Activated gamma-delta T cell treated with Interleukin-2 at 50 U/mL for 16 hours (primary cell): ENCODE measurements around the gene SYT5.
"Not testable (repeated sequence)": the region's sequence is repeated elsewhere in the genome, so short reads cannot be mapped to it uniquely, and the experiment has no call there.

ENCODE experiments used
- DNase-seq: peaks from one replicate; pipeline ENCODE4 v3.0.0-alpha.2; 2020

SYT5 gene

DNA sequence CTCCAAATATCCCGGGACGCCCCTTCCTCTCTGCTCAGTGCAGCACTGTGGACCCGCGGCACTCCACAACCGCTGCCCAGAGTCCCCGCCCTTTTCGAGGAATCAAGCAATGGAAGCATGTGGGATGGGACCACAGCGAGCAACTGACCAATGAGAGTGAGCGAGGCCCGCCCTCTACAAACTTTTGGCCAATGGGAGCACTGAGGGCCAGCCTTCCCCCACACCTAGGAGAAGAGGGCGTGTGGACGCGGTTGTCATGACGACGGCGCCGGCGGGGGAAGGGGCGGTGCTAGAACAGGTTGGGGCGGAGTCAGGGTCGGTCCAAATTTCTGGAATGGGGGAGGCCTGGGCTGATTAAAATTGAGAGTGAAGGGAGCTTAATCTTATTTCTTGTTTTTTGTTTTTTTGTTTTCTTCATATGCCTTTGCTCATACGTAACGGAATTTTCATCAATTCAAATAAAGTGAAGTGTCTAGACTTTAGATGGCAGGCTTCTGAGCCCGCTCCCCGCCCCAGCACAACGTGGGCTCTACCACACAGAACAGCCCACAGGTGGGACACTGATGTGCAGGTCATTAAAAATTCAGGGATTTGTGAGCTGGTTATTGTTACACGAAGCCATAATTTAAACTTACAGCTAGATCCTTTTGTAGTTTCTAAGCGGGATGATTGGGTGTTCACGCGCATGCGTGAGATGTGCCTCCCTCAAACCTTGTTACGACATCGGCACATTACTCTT is 13.4 kb downstream of the SYT5 start, which contains the start of gene DNAAF3:
TSS of gene DNAAF3 (minus strand) at position 84 of the 739 bp plus-strand sequence. CDS start 200 bp downstream, outside the sequence.
- peak; percentile 33 for DNase-seq

GRCh38 chr19:55165952-55166529 is 14.0 kb downstream of the SYT5 start:
- DNase-seq, result peak; percentile 32

GRCh38 chr19:55161571-55162322 is 18.3 kb downstream of the SYT5 start:
- no peak for DNase-seq

DNA sequence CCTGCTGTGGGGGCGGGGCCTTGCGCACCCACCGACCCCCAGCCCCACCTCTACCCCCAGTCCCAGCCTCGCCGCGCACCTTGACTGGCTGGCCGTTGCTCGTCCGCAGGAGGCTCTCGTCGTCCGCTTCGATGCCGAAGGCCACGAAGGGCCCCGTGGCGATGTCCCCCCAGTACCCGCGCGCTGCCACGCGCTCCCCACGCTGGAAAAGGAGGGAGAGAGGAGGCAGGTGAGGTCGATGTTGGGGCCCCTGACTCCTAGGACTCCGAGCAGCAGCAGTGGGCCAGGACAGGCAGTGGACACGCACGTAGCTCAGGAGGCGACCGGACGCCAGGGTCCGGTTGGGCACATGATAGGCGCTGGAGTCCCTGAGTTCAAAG is 19.1 kb downstream of the SYT5 start:
- DNase-seq, result no peak

- DNase-seq, result peak; percentile 81
These were observed 19.7 kb downstream of the SYT5 start for GRCh38 chr19:55160128-55160985.

DNA sequence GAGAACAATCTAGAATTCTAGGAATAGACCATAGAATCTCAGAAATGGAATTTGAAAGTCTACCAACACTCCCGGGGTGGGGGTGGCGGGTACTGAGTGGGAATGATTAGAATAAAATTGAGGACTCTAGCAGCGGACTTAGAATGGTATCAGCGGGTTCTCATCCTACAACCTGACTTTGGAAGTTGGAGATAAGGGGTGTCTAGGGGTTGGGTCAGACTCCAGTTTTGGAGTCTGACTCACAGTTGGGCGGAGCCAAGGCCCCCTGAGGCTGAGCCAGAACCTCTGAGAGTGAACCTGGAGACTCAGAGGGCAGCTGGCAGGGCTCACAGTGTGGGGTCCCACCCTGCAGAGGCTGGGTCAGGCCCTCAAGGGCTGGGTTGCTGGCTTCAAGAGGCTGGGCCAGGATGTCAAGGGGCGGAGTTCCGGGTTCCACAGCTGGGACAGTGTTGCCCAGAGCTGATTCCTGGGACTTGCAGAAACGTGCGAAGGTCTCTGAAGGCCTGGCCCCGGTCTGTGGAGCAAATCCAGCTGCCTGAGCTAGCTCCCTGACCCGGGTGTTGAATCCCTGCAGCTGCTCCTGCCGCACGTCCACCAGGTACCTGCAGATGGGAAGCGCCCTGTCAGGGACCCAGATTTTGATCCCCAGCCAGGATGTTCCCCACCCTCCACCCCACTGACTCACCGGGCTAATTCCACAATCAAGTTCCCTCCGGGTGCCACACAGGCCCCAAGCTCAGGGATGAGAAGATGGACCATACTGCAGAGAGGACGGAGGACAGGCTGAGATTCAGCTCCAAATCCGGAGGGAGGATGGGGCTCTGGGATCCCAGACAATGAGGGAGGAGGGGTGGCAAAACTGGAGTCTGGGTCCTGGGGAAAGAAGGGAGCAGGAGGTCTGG is 21.0 kb downstream of the SYT5 start:
- DNase-seq, result no peak

DNA sequence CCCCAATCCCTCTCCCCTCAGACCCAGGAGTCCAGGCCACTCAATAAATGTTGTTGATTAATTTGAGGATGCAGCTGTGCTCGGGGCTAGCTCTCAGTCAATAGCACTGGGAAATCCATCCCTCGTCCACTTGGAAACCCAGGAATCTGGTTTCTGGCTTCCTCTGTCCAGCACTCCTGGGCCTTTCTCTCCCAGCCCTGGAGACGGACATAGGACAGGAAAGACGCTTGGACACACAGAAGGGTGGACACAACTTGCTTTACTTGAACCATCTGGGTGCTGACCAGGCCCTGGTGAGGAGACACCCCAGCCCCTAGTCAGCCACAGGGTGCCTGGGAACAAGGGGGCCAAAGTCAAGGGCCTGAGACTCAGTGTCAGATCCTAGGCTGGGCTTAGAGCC is 21.7 kb downstream of the SYT5 start:
- DNase-seq, result no peak

DNA sequence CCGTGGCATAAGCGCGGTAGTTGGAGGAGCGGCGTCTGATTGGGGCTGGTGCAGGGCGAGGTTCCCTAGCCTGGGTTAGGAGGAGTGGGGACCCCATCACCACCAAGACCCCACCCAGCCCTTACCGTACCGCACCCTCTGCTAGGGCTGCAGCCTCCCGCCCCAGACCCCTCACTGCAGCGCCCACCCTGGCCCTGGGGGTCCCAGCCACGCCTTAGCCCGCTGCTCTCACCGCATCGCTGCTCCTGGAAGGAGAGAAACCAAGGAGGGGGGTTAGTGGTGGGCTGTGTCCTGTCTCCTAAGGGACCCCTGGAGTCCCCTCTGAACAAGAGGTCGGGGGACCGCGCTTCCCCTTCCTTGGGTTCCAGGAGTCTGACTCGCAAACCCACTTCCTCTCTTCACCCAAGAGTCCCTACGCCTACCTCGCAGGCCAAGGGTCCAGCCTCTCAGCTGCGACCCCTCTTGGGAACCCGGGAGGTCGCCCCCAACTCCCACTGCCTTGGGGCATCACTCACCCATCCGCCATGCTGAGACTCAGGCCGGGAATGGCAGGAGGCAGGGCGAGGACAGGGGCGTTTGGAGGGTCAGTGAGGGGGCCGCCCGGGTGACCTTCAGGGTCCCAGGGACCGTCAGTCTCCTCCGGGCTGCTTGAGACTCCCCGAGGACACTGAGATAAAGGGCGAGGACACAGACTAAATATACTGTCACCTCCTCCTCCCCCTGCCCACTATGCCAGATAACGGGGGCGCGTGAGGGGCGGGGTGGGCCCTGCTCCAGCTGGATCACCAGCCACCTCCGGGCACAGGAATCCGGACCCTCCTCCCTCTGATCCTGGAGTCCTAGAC is 22.8 kb downstream of the SYT5 start, which contains the start of gene TNNI3:
TSS of gene TNNI3 (minus strand) at position 669 of the 845 bp plus-strand sequence. CDS start at position 526, 143 bp downstream.
- DNase-seq, result no peak

DNA sequence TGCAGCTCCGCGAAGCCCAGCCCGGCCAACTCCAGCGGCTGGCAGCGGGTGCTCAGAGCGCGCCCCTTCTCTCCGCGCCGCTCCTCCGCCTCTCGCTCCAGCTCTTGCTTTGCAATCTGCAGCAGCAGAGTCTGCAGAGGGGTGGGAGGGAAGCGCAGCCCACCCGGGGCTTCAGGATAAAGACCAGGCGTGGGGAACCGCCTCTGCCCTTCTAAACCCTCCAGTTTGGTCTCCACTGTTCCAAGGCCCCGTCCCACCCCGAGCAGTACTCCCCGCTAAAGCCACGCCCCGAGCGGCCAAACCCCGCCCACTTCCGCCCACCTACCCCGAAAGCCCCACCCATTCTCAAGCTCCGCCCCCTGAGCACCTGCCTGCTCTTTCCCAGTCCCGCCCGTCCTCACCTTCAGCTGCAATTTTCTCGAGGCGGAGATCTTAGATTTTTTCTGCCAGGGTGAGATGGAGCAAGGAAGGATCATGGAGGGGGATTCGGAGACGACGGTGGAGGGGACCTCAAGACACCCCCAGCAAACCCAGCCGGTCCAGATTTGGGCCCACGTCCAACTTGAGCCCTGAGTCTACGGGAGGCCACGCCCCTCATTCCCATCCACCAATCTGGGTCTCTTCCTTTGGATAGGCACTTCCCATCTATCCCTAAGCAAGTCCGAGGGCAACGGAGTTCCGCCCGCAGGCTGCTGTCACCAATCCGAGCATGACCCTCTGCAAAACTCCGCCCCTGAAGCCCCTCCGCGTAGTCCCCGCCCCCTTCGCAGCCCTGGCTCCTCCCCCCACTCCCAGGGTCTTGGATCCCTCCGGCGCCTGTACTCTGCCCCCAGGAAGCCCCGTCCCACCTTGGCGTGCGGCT is 23.7 kb downstream of the SYT5 start:
- peak; percentile 40 for DNase-seq

- not testable (repeated sequence) for DNase-seq
These were observed 24.3 kb downstream of the SYT5 start for GRCh38 chr19:55155784-55156183.

GRCh38 chr19:55153652-55154264 is 26.3 kb downstream of the SYT5 start:
- no peak for DNase-seq

- no peak for DNase-seq
These were observed 28.1 kb downstream of the SYT5 start for GRCh38 chr19:55152017-55152416.

DNA sequence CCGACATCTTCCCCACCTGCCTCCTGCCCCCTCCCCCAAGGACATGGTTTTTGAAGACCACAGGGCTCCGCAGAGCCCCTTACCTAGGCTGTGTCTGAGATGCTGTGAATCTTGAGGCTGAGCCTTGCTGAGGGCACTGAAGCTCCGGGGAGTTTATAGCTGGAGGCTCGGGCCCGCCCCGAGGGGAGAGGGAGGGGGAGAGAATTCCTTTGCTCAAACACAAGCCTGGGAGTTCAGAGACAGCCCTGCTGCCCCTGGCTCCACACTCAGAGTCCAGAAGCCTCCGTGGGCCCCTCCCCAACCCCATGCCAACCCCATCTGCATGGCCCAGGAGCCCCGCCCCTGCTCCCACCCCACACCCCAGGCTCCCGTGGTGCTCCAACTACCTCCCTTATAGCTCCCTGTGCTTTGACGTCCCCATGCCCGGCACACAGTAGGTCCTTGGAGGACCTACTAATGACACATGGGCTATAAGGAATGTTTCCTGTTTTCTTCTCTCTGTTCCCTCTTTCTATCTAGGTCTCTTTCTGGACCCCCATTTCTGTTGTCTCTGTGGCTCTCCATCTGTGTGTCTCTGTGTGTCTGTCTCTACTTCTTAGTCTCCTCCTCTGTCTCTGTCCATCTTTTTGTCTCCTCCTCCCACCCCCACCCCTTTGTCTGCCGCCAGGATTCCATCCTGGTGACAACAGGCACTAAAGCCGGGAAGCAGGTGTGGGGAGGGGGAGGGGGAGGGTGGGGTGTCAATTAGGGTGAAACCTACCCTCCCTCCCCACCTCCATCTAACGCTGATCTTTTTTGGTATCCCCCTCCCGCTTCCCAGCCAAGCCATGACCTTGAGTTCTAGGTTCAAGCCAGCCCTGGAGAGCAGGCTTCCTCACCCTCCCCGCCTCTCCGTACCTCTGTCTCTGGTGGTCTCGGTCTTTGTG is 30.7 kb downstream of the SYT5 start, which contains the start of gene TNNT1:
TSS of gene TNNT1 (minus strand) at position 129 of the 926 bp plus-strand sequence. CDS start 2,049 bp downstream, outside the sequence.
- no peak for DNase-seq

GRCh38 chr19:55147545-55148251 is 32.4 kb downstream of the SYT5 start:
- no peak for DNase-seq

DNA sequence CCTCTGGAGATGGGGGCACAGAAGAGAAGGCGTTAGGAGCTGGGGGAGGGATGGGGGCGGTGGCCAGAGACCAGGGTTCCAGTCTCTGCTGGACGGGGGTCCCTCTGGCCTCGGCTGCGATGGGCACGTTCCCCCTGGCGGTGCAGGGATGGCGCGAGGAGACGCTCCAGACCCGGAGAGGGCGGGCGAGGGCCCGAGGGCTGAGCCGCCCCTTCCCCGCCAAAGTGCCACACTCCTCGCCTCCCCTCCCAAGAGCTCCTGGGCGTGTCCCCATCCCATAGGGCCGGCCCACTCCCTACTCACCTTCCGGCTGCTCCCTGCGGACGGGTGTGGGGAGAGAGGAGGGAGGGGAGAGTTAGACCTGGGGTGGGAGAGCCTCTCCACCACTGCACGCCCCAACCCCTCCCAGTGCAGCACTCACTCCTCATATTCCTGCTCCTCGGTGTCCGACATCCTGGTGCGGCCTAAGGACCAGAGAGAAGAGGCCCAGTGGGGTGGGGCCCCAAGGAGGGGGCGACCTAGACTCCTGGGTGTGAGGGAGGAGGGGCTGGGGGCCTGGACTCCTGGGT is 33.3 kb downstream of the SYT5 start:
- no peak for DNase-seq

DNA sequence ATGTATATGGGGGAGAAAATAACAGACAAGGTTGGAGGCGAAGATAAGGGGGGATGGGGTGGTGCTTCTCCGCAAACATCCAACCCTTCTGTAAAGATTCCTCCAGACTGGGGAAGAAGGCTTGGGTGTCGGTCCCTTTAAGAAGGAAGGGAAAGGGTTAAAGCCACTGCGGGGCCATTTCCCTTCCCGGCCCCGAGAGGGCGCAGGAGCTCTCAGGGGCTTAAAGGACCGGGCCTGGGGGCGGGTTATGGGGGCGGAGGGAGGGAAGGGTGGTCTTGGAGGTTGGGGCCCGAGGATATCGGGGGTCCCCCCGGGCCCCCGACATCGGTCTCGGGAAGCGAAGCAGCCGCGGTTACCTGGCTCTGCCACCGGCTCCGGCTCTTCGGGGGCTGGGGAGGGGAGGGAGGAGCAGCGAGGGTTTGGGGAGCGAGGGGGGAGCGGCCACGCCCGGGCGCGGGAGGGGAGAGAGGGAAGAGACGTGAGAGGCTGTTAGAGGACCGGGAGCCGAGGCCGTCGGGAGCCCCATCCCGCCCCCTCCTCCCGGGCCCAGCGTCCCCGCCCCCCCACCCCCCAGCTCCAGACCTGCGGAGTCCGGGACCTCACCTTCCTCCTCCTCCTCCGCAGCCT is 33.9 kb downstream of the SYT5 start:
- no peak for DNase-seq
